Putamen (tissue), 1 donor: ENCODE data around the gene TAF9.
A peak's percentile ranks its signal among the peaks of the same experiment; 100 is the strongest.
"Not testable (repeated sequence)": the region's sequence is repeated elsewhere in the genome, so short reads cannot be mapped to it uniquely, and the experiment has no call there.

Experiments used
- DNase-seq: peaks from one replicate; pipeline ENCODE4 v3.0.0-alpha.2; 2016; ENCODE audit warnings: low spot score

The TAF9 gene

GRCh38 chr5:69369340-69370121 is at the start of gene TAF9, which contains the start of the genes AK6 and RAD17:
Gene TAF9 (minus strand): TSS chr5:69369520. CDS start chr5:69365737, 3,783 bp downstream.
Gene AK6 (minus strand): TSS chr5:69369520. CDS start chr5:69369490, 30 bp downstream.
Gene RAD17 (plus strand): TSS chr5:69369818. CDS start chr5:69372209, 2,391 bp downstream.
- peak; percentile 90 for DNase-seq

GRCh38 chr5:69418554-69418953 is 49.2 kb upstream of the TAF9 start:
- no peak for DNase-seq

GRCh38 chr5:69416699-69417098 is 47.4 kb upstream of the TAF9 start:
- DNase-seq: no peak

GRCh38 chr5:69416180-69416579 is 46.9 kb upstream of the TAF9 start:
- no peak for DNase-seq

- DNase-seq: no peak
Measured at GRCh38 chr5:69415584-69415958, 46.3 kb upstream of the TAF9 start.

GRCh38 chr5:69414885-69415583 is 45.7 kb upstream of the TAF9 start, which contains the start of gene MARVELD2:
Gene MARVELD2 (plus strand): TSS chr5:69415116. CDS start chr5:69419386, 4,270 bp downstream.
- DNase-seq: peak; percentile 13

- DNase-seq: no peak
Measured at GRCh38 chr5:69404659-69405330, 35.5 kb upstream of the TAF9 start.

- DNase-seq: no peak
Measured at GRCh38 chr5:69378376-69378775, 9.1 kb upstream of the TAF9 start.

GRCh38 chr5:69374911-69375446 is 5.7 kb upstream of the TAF9 start:
- DNase-seq: no peak

GRCh38 chr5:69372394-69372793 is 3.1 kb upstream of the TAF9 start:
- DNase-seq: no peak

- not testable (repeated sequence) for DNase-seq
Measured at GRCh38 chr5:69370335-69370734, 1.0 kb upstream of the TAF9 start.

GRCh38 chr5:69368458-69369339 is 621 bp downstream of the TAF9 start:
- DNase-seq: no peak

- no peak for DNase-seq
Measured at GRCh38 chr5:69367697-69368279, 1.5 kb downstream of the TAF9 start.

- no peak for DNase-seq
Measured at GRCh38 chr5:69364850-69365249, 4.5 kb downstream of the TAF9 start.

GRCh38 chr5:69364414-69364813 is 4.9 kb downstream of the TAF9 start:
- DNase-seq: no peak

- no peak for DNase-seq
Measured at GRCh38 chr5:69360442-69360841, 8.9 kb downstream of the TAF9 start.

GRCh38 chr5:69359699-69360098 is 9.6 kb downstream of the TAF9 start:
- DNase-seq: no peak

- DNase-seq: no peak
Measured at GRCh38 chr5:69350664-69351063, 18.7 kb downstream of the TAF9 start.

GRCh38 chr5:69343083-69343482 is 26.2 kb downstream of the TAF9 start:
- no peak for DNase-seq

- no peak for DNase-seq
Measured at GRCh38 chr5:69341520-69342161, 27.7 kb downstream of the TAF9 start.
